H1 (cell line): Measurements from ENCODE around the gene ACACB. TPM values are rescaled to one million over a fixed set of nuclear protein-coding genes. Genes with fewer than 3 reads are reported as not detected.

ENCODE experiments used
- RNF2 ChIP-seq: fragments of 200-900, 300-1000 bp; sonication (generic); IDR thresholded peaks from 2 replicates; pipeline ENCODE4 v1.7.1; 2016; ENCODE audit warnings: borderline replicate concordance, low read depth, mild to moderate bottlenecking, antibody characterized with exemption, low read length; ENCODE audit not compliant: poor library complexity, severe bottlenecking; ENCODE audit errors: missing control alignments
- polyA plus RNA-seq, 7 experiments: library from polyadenylated mRNA; depleted of rRNA in 3 of 7; stranded (reverse) in 5 of 7; unstranded in 2 of 7; fragments of >200 nt in 5 of 7; fragments of 200-250 nt in 2 of 7; gene quantifications; 1 replicate in 5 of 7; 2 replicates in 1 of 7; 4 replicates in 1 of 7; pipeline versions ENCODE4 v1.2.1 to v1.2.3, GENCODE V29; 2011 to 2013; ENCODE audit warnings: missing spikeins in 2 of 7, mixed read lengths in 2 of 7
- total RNA-seq: library from RNA; stranded (reverse); fragmentation: NEBNext Ultra II Directional; extraction: Animal tissue kit (Norgen Biotek cat#: 25700); gene quantifications from 2 replicates; pipeline ENCODE4 v1.2.1, GENCODE V29; 2021

Gene ACACB
- total and polyA plus RNA-seq, 2 of the 8 experiments (the other 6 are each of a cell fraction or from before 2014, with no cell fraction given): 5.8 to 15.3 TPM

DNA sequence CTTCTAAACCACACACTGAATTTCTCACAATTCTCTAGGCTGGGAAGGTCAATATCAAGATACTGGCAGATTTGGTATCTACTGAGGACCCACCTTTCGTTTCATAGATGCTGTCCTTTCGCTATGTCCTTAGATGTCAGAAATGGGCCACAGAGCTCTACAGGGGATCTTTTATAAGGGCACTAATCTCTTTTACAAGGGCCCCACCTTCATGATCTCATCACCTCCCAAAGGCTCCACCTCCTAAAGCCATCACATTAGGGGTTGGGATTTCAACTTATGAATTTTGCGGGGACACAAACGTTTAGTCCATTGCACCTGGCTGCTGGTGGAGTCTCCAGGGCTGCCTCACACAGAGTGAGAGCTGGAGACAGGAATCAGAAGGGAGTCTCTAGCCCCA lies 79.9 kb downstream of the ACACB start (continued):
- no peak for TF ChIP-seq RNF2
